Measurements from ENCODE around the gene POLE. TPM values are rescaled to one million over a fixed set of nuclear protein-coding genes. Genes with fewer than 3 reads are reported as not detected.
A peak's percentile ranks its signal among the peaks of the same experiment; 100 is the strongest.

Gene POLE, protein sequence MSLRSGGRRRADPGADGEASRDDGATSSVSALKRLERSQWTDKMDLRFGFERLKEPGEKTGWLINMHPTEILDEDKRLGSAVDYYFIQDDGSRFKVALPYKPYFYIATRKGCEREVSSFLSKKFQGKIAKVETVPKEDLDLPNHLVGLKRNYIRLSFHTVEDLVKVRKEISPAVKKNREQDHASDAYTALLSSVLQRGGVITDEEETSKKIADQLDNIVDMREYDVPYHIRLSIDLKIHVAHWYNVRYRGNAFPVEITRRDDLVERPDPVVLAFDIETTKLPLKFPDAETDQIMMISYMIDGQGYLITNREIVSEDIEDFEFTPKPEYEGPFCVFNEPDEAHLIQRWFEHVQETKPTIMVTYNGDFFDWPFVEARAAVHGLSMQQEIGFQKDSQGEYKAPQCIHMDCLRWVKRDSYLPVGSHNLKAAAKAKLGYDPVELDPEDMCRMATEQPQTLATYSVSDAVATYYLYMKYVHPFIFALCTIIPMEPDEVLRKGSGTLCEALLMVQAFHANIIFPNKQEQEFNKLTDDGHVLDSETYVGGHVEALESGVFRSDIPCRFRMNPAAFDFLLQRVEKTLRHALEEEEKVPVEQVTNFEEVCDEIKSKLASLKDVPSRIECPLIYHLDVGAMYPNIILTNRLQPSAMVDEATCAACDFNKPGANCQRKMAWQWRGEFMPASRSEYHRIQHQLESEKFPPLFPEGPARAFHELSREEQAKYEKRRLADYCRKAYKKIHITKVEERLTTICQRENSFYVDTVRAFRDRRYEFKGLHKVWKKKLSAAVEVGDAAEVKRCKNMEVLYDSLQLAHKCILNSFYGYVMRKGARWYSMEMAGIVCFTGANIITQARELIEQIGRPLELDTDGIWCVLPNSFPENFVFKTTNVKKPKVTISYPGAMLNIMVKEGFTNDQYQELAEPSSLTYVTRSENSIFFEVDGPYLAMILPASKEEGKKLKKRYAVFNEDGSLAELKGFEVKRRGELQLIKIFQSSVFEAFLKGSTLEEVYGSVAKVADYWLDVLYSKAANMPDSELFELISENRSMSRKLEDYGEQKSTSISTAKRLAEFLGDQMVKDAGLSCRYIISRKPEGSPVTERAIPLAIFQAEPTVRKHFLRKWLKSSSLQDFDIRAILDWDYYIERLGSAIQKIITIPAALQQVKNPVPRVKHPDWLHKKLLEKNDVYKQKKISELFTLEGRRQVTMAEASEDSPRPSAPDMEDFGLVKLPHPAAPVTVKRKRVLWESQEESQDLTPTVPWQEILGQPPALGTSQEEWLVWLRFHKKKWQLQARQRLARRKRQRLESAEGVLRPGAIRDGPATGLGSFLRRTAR (N-terminal part only)
- total RNA-seq (16.9 and 34.2 TPM in 2 replicates), polyA plus RNA-seq (26.6 and 44.6 TPM in 2 replicates)

DNA sequence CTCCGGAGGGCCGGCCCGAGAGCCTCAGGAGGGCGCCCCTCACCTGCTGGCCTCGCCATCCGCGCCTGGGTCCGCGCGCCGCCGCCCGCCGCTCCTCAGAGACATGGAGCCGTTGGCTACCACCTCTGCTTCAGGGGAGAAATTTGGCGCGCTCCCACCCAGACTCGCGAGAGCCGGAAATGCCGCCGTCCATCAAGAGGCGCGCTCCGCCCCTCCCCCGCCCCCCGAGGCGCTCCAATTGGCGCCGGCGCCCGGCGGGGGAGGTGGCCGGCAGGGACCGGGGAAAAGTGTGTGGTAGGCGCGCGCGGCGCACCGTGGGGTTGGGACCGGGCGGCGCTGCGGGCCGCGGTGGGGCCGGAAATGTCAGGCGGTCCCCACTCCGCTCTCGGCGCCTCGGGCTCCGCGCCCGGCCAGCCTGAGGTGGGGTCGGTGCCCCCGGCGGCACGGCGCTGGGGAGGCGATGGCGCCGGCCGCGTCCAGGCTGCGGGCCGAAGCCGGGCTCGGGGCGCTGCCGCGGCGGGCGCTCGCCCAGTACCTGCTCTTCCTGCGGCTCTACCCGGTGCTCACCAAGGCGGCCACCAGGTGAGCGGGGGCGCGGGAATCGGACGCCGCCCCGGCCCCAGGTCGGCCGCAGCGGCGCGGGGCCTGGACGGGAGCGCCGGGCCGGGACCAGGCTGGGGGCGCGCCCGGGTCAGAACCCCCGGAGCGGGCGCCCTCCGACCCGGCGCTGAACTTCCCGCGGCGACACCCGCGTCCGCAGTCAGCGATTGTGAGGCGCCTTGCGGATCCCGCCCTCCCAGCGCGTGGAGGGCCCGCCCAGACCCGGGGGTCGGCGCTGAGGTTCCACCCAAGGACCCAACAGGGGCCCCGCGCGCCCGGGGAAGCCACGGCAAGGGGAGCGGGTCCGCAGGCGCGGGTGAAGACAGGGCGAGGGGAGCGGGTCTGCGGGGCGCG, at the start of gene POLE, which contains the start of gene PXMP2:
Gene POLE, minus strand, starts transcription at position 132 of the 954 bp plus-strand sequence. Its CDS starts 27 bp downstream, at position 105.
Gene PXMP2, plus strand, starts transcription at position 377 of the 954 bp plus-strand sequence. Its CDS starts 84 bp downstream, at position 461.
- peaks cover 32% of the 10 kb centered on the region for H3K79me2 ChIP-seq
- peak; percentile 98 for DNase-seq (ENCODE audit: low spot score)
- 1% methylated on average over 92 of the region's 134 CpGs for WGBS (ENCODE audit: low lambda C conversion rate, missing lambda C conversion rate)
- no peaks in the 10 kb centered on the region for H3K27me3 ChIP-seq
- peak within 1 kb of the TSS; percentile 82 for H3K4me3 ChIP-seq
- H3K9me2 ChIP-seq (replicated peaks; ENCODE audit: insufficient read depth), result no peaks in the 10 kb centered on the region
- TF ChIP-seq, protein P1, sequence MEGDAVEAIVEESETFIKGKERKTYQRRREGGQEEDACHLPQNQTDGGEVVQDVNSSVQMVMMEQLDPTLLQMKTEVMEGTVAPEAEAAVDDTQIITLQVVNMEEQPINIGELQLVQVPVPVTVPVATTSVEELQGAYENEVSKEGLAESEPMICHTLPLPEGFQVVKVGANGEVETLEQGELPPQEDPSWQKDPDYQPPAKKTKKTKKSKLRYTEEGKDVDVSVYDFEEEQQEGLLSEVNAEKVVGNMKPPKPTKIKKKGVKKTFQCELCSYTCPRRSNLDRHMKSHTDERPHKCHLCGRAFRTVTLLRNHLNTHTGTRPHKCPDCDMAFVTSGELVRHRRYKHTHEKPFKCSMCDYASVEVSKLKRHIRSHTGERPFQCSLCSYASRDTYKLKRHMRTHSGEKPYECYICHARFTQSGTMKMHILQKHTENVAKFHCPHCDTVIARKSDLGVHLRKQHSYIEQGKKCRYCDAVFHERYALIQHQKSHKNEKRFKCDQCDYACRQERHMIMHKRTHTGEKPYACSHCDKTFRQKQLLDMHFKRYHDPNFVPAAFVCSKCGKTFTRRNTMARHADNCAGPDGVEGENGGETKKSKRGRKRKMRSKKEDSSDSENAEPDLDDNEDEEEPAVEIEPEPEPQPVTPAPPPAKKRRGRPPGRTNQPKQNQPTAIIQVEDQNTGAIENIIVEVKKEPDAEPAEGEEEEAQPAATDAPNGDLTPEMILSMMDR (IDR thresholded peaks at IDR 0.05; ENCODE audit: poor library complexity), result no peak
- TF ChIP-seq EZH2phosphoT487 (IDR thresholded peaks at IDR 0.05; ENCODE audit: low read depth, severe bottlenecking, unreplicated experiment) (no peak), EZH2 (IDR thresholded peaks at IDR 0.05; ENCODE audit: borderline replicate concordance) (no peak)
- peaks cover 13% of the 10 kb centered on the region for H3K4me1 ChIP-seq (ENCODE audit: insufficient read depth)
- peaks cover 5% of the 10 kb centered on the region for H4K20me1 ChIP-seq (ENCODE audit: insufficient read depth, poor library complexity, severe bottlenecking)
- H3K27ac ChIP-seq, result peak within 1 kb of the TSS; percentile 81
- H2AFZ ChIP-seq, result peak within 1 kb of the TSS; percentile 46
- H3K4me2 ChIP-seq, result peak within 1 kb of the TSS; percentile 91
- H3K9me3 ChIP-seq (ENCODE audit: low read depth), result no peaks in the 10 kb centered on the region
- H3K36me3 ChIP-seq (replicated peaks; ENCODE audit: insufficient read depth, low read depth), result no peaks in the 10 kb centered on the region

DNA sequence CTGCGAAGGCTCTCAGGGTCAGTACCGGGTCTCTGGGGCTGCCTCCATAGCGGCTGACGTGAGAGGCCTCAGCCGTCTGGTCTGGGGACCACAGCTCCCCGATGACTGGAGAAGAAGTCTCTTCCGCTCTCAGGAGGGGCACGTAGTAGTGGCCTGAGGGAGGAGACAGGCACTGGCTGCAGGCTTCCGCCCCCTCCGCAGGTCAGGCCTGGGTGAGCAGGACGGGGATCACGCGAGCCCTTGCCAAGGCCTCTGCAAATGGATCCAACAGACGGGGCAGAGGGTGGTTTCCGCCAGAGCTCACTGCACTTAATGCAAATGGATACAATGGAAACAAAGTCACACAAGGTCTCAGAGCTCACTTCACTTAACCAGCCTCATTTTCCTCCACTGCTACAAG, 49.8 kb upstream of the POLE start:
- H3K4me2 ChIP-seq, result no peak overlapping the region
- DNase-seq (ENCODE audit: low spot score), result no peak
- WGBS (ENCODE audit: low lambda C conversion rate, missing lambda C conversion rate), result 98% methylated on average over 15 of the region's 15 CpGs
- no peaks in the 10 kb centered on the region for H4K20me1 ChIP-seq (ENCODE audit: insufficient read depth, poor library complexity, severe bottlenecking)
- no peaks in the 10 kb centered on the region for H3K27me3 ChIP-seq
- H3K4me1 ChIP-seq (ENCODE audit: insufficient read depth), result no peaks in the 10 kb centered on the region
- H3K9me3 ChIP-seq (ENCODE audit: low read depth), result no peaks in the 10 kb centered on the region
- H3K27ac ChIP-seq, result no peak overlapping the region
- TF ChIP-seq EZH2phosphoT487 (IDR thresholded peaks at IDR 0.05; ENCODE audit: low read depth, severe bottlenecking, unreplicated experiment), result no peak
- TF ChIP-seq, protein P1 (IDR thresholded peaks at IDR 0.05; ENCODE audit: poor library complexity), result no peak
- TF ChIP-seq EZH2 (IDR thresholded peaks at IDR 0.05; ENCODE audit: borderline replicate concordance), result no peak
- peaks cover 7% of the 10 kb centered on the region for H3K36me3 ChIP-seq (replicated peaks; ENCODE audit: insufficient read depth, low read depth)
- H3K9me2 ChIP-seq (replicated peaks; ENCODE audit: insufficient read depth), result no peaks in the 10 kb centered on the region
- H3K79me2 ChIP-seq, result peaks cover 4% of the 10 kb centered on the region
- H3K4me3 ChIP-seq, result no peak overlapping the region
- no peak overlapping the region for H2AFZ ChIP-seq

Data from hepatocyte (in vitro differentiated cells).